GM12874 (cell line): ENCODE results near the gene DUSP14.

Source experiments
- TF ChIP-seq, protein P1 (sequence below): IDR thresholded peaks from 2 replicates; pipeline ENCODE4 v1.5.1; 2011; ENCODE audit warnings: low read depth, mild to moderate bottlenecking, control low read depth, low read length, moderate library complexity; ENCODE audit not compliant: insufficient read depth

DUSP14 gene

DNA sequence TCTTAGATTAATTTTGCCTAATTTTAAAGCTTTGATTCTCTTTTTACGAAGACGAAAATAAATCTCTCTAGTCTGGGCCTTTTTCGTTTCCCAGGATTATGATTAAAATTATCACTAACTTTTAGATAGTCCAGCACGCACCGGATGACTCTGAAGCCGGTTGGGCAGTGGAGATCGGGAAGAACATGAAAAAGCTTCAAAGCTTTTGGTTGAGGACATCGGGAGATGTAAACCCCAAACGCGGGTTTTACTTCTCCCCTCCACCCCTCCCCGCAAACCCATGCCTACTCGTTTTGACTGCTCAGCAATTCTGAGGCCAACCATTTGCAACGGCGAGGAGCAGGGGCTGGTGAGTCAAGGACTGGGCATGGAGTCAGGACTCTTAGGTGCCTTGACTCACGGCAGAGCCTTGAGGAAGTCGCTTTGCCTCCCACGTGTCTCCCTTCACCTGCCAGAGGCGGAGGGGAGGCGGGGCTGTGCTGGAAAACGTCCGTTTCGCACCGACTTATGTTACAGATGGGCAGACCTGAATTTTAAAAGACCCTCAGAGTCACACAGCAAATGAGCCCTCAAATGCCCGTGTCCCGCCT, 989 bp upstream of the DUSP14 start:
- TF ChIP-seq, protein P1, sequence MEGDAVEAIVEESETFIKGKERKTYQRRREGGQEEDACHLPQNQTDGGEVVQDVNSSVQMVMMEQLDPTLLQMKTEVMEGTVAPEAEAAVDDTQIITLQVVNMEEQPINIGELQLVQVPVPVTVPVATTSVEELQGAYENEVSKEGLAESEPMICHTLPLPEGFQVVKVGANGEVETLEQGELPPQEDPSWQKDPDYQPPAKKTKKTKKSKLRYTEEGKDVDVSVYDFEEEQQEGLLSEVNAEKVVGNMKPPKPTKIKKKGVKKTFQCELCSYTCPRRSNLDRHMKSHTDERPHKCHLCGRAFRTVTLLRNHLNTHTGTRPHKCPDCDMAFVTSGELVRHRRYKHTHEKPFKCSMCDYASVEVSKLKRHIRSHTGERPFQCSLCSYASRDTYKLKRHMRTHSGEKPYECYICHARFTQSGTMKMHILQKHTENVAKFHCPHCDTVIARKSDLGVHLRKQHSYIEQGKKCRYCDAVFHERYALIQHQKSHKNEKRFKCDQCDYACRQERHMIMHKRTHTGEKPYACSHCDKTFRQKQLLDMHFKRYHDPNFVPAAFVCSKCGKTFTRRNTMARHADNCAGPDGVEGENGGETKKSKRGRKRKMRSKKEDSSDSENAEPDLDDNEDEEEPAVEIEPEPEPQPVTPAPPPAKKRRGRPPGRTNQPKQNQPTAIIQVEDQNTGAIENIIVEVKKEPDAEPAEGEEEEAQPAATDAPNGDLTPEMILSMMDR: no peak

DNA sequence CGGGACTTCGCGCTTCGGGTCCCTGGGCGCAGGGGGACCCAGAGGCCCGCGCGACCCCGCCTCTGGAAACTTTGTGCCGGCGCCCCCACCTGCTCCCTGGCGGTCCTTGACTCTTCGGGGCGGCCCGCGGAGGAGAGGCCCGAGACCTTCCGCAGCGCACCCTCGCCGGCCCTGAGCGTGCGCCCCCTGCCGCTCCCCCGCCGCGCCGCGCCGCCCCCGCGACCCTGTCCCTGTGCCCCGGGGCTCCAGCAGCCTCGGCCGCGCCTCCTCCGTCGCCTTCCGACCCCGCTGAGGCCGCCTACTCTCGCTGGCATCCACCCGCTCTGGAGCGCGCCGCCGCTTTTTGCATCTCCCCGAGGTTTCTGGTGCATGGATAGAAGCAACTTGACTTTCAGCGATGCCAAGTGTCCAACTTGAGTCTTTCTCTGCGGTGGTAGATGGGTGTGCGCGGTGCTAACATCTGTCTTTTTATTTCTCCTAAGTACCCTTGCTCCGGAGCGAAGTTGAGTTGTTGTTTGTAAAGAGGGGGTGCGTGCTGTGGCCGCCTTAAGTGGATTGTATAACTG, 414 bp downstream of the DUSP14 start:
- TF ChIP-seq, protein P1: peak; percentile 54

DNA sequence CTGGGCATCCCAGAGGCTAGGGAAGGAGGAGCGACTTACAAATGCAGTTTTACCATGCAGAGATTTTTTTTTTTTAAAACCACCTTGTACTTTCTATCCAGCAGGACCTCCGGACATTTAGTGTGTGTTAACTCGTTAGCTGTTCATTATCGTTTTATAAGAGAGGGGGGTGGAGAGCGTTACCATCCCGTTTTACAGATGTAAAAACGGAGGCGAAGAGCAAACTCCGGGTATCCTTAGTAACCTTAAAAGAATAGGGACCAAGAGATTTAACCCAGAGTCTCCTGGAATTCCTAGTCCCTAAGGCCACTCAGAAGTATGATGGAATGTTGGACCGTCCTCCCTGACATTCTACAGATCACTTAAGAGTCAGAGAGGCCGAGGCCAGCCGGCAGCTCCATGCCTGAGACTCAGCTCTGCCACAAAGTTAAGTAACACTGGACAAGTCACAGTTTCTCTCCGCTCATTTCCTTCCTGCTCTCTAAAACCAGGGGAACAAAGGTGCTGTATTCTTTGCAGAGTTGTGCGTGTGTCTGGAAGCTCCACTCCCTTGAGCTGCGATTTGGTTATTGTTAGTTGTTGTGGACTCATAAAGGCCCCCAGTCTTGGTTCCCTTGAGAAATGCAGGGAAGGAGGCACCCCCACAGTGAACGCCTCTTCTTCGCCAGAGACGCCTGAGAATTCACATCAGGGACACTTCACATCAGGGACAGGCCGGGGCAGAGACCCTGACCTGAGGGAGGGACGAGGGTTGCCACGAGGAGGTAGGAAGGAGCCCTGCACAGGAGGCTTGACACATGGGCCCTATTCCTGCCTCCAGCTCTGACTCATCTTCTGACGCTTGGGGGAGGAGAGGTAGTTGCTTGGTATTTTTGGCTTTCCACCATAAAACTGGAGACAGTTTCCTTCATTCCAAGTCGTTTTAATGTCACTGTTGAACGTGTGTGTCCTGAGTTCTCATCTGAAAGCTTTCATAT, 1.2 kb downstream of the DUSP14 start:
- TF ChIP-seq, protein P1: no peak

DNA sequence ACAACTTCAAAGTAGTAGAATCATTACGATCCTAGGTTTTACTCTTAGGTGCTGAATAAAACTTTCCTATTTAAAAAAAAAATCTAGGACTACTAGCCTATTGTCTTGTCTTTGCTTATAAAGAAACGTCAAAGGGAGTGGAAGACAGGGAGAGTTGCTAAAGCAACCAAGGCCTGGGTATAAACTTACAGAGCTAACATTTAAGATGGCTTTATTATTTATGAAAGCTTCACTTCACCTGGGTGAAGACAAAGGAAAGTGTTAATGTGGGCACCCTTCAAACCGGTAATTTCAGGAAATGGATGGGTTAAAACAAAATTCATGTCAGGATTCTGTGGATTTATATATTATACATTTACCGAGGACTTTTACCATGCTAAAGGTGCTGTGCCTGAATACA, 2.5 kb downstream of the DUSP14 start:
- TF ChIP-seq, protein P1: no peak

DNA sequence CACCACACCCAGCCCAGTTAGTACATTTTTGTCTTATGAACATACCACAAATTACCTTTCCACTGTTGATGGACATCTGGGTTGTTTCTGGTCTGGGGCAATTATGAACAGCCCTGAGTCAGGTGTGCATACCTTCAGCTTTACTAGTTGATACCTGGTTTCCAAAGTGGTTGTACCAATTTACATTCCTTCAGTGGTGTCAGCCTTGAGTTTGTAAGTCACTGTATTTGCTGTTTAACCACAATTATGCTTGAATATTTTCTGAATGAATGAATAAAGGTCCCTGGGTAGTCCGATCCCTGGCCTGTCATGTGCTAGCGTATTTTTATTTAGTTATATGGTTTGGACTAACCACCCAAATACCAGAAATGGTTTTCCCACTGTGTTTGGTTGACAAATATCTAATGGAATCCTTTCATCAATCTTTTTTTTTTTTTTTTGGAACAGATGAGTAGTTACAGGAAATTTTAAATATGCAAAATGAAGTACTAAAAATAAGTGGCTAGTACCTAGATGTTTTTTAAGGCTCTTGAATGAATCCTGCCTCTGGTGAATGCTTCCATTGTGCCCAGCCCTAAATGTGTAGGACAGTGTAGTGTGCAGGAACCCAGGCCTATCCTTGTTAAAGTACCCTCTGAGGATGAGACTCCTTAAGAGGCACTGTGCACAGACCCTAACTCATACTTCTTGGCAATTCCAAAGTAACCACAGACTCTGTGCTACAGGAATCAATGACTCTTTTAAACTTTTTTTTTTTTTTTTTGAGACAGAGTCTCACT, 3.7 kb downstream of the DUSP14 start:
- TF ChIP-seq, protein P1: no peak

DNA sequence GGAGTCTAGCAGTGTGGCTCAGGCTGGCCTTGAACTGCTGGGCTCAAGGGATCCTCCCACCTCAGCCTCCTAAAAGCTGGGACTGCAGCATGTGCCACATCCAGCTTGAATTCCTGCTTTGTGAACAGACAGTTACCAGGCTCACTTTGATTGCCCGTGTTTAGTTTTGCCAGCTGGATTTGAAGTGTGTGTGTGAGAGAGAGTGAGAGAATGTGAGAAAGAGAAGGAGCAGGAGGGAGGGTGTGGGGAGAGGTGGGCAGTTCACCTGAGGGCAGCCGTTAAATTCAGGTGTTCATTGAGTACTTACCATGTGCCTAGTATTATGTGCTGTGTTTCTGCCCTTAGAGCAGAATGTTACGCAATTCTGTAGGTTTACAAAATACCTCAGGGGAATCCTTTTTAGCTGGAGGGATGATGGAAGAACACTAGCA, 4.7 kb downstream of the DUSP14 start:
- TF ChIP-seq, protein P1: no peak
